GM19463 (cell line): ENCODE data around the gene PAK5.

ENCODE experiments used
- ATAC-seq: cut with Tn5 transposase; IDR thresholded peaks from one replicate; pipeline ENCODE4 v1.9.1; 2021; ENCODE audit warnings: mild to moderate bottlenecking, moderate library complexity; ENCODE audit not compliant: unreplicated experiment

The PAK5 gene

GRCh38 chr20:9501473-9501872 lies 337.4 kb downstream of the PAK5 start:
- no peak for ATAC-seq

GRCh38 chr20:9500121-9500520 lies 338.8 kb downstream of the PAK5 start:
- ATAC-seq, result no peak

- no peak for ATAC-seq
Measured at GRCh38 chr20:9499126-9499899, 339.6 kb downstream of the PAK5 start.

GRCh38 chr20:9498322-9498721 lies 340.6 kb downstream of the PAK5 start:
- no peak for ATAC-seq

GRCh38 chr20:9496155-9496554 lies 342.7 kb downstream of the PAK5 start:
- ATAC-seq, result no peak

GRCh38 chr20:9495701-9496100 lies 343.2 kb downstream of the PAK5 start:
- ATAC-seq, result no peak

GRCh38 chr20:9493803-9494202 lies 345.1 kb downstream of the PAK5 start:
- no peak for ATAC-seq

- ATAC-seq, result no peak
Measured at GRCh38 chr20:9492067-9492466, 346.8 kb downstream of the PAK5 start.

- ATAC-seq, result no peak
Measured at GRCh38 chr20:9491324-9491723, 347.6 kb downstream of the PAK5 start.

- ATAC-seq, result no peak
Measured at GRCh38 chr20:9490631-9491030, 348.2 kb downstream of the PAK5 start.

GRCh38 chr20:9490161-9490560 lies 348.7 kb downstream of the PAK5 start:
- no peak for ATAC-seq

GRCh38 chr20:9488063-9488462 lies 350.8 kb downstream of the PAK5 start:
- no peak for ATAC-seq
